ENCODE data around the gene SH3RF3. TPM values are rescaled to one million over a fixed set of nuclear protein-coding genes. Genes with fewer than 3 reads are reported as not detected.

The SH3RF3 gene
- total RNA-seq, 1 donor from 2014 or later: 7.4 TPM

GRCh38 chr2:109339519-109339966 is 210.5 kb downstream of the SH3RF3 start:
- Histone ChIP-seq H3K4me3 (no peak overlapping the region), H3K27me3 (no peaks in the 10 kb centered on the region), H3K9me3 (no peaks in the 10 kb centered on the region), H3K27ac (no peak overlapping the region), H3K4me1 (peaks cover 23% of the 10 kb centered on the region), H3K36me3 (no peaks in the 10 kb centered on the region)
- DNase-seq (peak; percentile 61), ATAC-seq (peak; percentile 72)
- no peak for TF ChIP-seq CTCF (IDR thresholded peaks at IDR 0.05)
- intact Hi-C loops (cut with DNase I): no loop called here

GRCh38 chr2:109340381-109340780 is 211.4 kb downstream of the SH3RF3 start:
- TF ChIP-seq CTCF (IDR thresholded peaks at IDR 0.05): no peak
- Histone ChIP-seq H3K36me3 (no peaks in the 10 kb centered on the region), H3K9me3 (no peaks in the 10 kb centered on the region), H3K27me3 (no peaks in the 10 kb centered on the region), H3K27ac (no peak overlapping the region), H3K4me3 (no peak overlapping the region), H3K4me1 (peaks cover 17% of the 10 kb centered on the region)
- no peak for ATAC-seq
- intact Hi-C loops (cut with DNase I): loop anchor here (10.0 kb wide), 1 partner anchor 54 kb away; no protein-coding TSS in a partner anchor
- no peak for DNase-seq

GRCh38 chr2:109341355-109342255 is 212.6 kb downstream of the SH3RF3 start:
- no peak overlapping the region for H3K27ac ChIP-seq
- no peaks in the 10 kb centered on the region for H3K9me3 ChIP-seq
- TF ChIP-seq CTCF (IDR thresholded peaks at IDR 0.05): no peak
- ATAC-seq (no peak), DNase-seq (no peak)
- H3K4me1 ChIP-seq: peaks cover 24% of the 10 kb centered on the region
- intact Hi-C loops (cut with DNase I): loop anchor here (10.0 kb wide), 1 partner anchor 53 kb away; no protein-coding TSS in a partner anchor
- H3K36me3 ChIP-seq: no peaks in the 10 kb centered on the region
- no peak overlapping the region for H3K4me3 ChIP-seq
- no peaks in the 10 kb centered on the region for H3K27me3 ChIP-seq

GRCh38 chr2:109342256-109342850 is 213.3 kb downstream of the SH3RF3 start:
- Histone ChIP-seq H3K9me3 (no peaks in the 10 kb centered on the region), H3K4me3 (no peak overlapping the region), H3K27ac (no peak overlapping the region), H3K27me3 (no peaks in the 10 kb centered on the region), H3K36me3 (no peaks in the 10 kb centered on the region), H3K4me1 (peaks cover 24% of the 10 kb centered on the region)
- TF ChIP-seq CTCF (IDR thresholded peaks at IDR 0.05): no peak
- no peak for ATAC-seq
- no peak for DNase-seq
- intact Hi-C loops (cut with DNase I): loop anchor here (10.0 kb wide), 1 partner anchor 52 kb away; no protein-coding TSS in a partner anchor

GRCh38 chr2:109342930-109343329 is 213.9 kb downstream of the SH3RF3 start:
- Histone ChIP-seq H3K4me3 (no peak overlapping the region), H3K9me3 (no peaks in the 10 kb centered on the region), H3K27me3 (no peaks in the 10 kb centered on the region), H3K4me1 (peaks cover 24% of the 10 kb centered on the region), H3K36me3 (no peaks in the 10 kb centered on the region), H3K27ac (no peak overlapping the region)
- DNase-seq (no peak), ATAC-seq (no peak)
- no peak for TF ChIP-seq CTCF (IDR thresholded peaks at IDR 0.05)
- intact Hi-C loops (cut with DNase I): loop anchor here (10.0 kb wide), 1 partner anchor 52 kb away; no protein-coding TSS in a partner anchor
